GM12878 (cell line): ENCODE results near the gene SCN5A. TPM values are rescaled to one million over a fixed set of nuclear protein-coding genes. Genes with fewer than 3 reads are reported as not detected.

Experiments used
- ATAC-seq: fragments of 200-7000 bp; cut with Tn5 transposase; 3 replicates; pipeline ENCODE4 v1.9.1; 2020; ENCODE audit warnings: mild to moderate bottlenecking, moderate library complexity
- BruUV-seq: library from RNA; stranded (reverse); fragments of 400-500 nt; replicated peaks from 2 replicates; lab custom pipeline; 2021; lab: Mats Ljungman, UMichigan
- CTCF ChIA-PET: fragments of 300-600 bp; sonication (Branson Sonifier 250); formaldehyde crosslinking; extraction: SDS; loops from one replicate; lab custom pipeline; 2021; ENCODE audit warnings: inconsistent platforms; lab: Yijun Ruan, JAX
- POLR2A ChIA-PET: fragments of 350-600 bp; formaldehyde crosslinking; extraction: SDS; loops from one replicate; lab custom pipeline; 2021; ENCODE audit warnings: inconsistent platforms; lab: Charles Lee
- RAD21 ChIA-PET: fragments of 300-600 bp; sonication (Branson Sonifier 250); formaldehyde crosslinking; loops from one replicate; lab custom pipeline; 2023; ENCODE audit warnings: antibody characterized with exemption; ENCODE audit not compliant: unreplicated experiment; lab: Charles Lee
- SMC1A ChIA-PET: fragments of 300-600 bp; sonication (Branson Sonifier 250); formaldehyde crosslinking; loops from one replicate; lab custom pipeline; 2023; ENCODE audit not compliant: unreplicated experiment, uncharacterized antibody; lab: Charles Lee
- DNase-seq: peaks from one replicate; pipeline ENCODE4 v3.0.0-alpha.2; 2011; ENCODE audit warnings: low read depth, low spot score
- FAIRE-seq: peaks from 3 replicates; lab custom pipeline; 2011; peaks lifted over from hg19 to GRCh38; lab: Jason Lieb, UNC
- H2AFZ ChIP-seq: 2 replicates; pipeline ENCODE4 v1.6.0; 2011; ENCODE audit warnings: low read depth, low read length, control low read depth; ENCODE audit not compliant: control insufficient read depth
- H3K27ac ChIP-seq: 2 replicates; pipeline ENCODE4 v1.5.1; 2011; ENCODE audit warnings: control low read depth; ENCODE audit not compliant: control insufficient read depth, insufficient read depth
- H3K27me3 ChIP-seq, 2 experiments: replicated peaks in 1 of 2; 2 replicates each; pipeline versions ENCODE4 v1.6.0 to v1.6.1; 2011; ENCODE audit warnings: low read length in 1 of 2; ENCODE audit not compliant: control insufficient read depth in 2 of 2, insufficient read depth in 2 of 2
- H3K36me3 ChIP-seq, 2 experiments: 2 replicates each; pipeline ENCODE4 v1.5.1; 2011; ENCODE audit warnings: low read length in 1 of 2; ENCODE audit not compliant: control insufficient read depth in 2 of 2, insufficient read depth in 2 of 2
- H3K4me1 ChIP-seq: 2 replicates; pipeline ENCODE4 v1.6.1; 2011; ENCODE audit warnings: mild to moderate bottlenecking, low read length, moderate library complexity, mixed read lengths; ENCODE audit not compliant: control insufficient read depth, insufficient read depth
- H3K4me2 ChIP-seq: 2 replicates; pipeline ENCODE4 v1.6.0; 2011; ENCODE audit warnings: control low read depth; ENCODE audit not compliant: control insufficient read depth, insufficient read depth
- H3K4me3 ChIP-seq: fragments of 200-600 bp; sonication (generic); 2 replicates; pipeline ENCODE4 v1.5.1; 2016
- H3K79me2 ChIP-seq: 2 replicates; pipeline ENCODE4 v1.6.0; 2011; ENCODE audit warnings: low read length; ENCODE audit not compliant: control insufficient read depth, insufficient read depth
- H3K9ac ChIP-seq: 2 replicates; pipeline ENCODE4 v1.8.0; 2011; ENCODE audit warnings: low read length, control low read depth, mixed read lengths; ENCODE audit not compliant: control insufficient read depth, insufficient read depth
- H3K9me3 ChIP-seq: replicated peaks from 3 replicates; pipeline ENCODE4 v1.5.1; 2011; ENCODE audit warnings: mild to moderate bottlenecking, low read length; ENCODE audit not compliant: control insufficient read depth, insufficient read depth
- H4K20me1 ChIP-seq: 2 replicates; pipeline ENCODE4 v1.6.0; 2011; ENCODE audit not compliant: control insufficient read depth, insufficient read depth
- EP300 ChIP-seq, 2 experiments: fragments of 150-350 bp in 1 of 2; IDR thresholded peaks; 2 replicates each; pipeline ENCODE4 v1.6.1; 2011 to 2012; ENCODE audit warnings: low read depth in 2 of 2, low read length in 2 of 2, borderline replicate concordance in 1 of 2, improper control_type of control experiment in 1 of 2, inconsistent platforms in 1 of 2; ENCODE audit not compliant: control insufficient read depth in 1 of 2
- HSF1 ChIP-seq: fragments of 150-350 bp; IDR thresholded peaks from 2 replicates; pipeline ENCODE4 v1.6.1; 2014; ENCODE audit warnings: mild to moderate bottlenecking, low read depth, low read length
- SMAD1 ChIP-seq: fragments of 450-650 bp; IDR thresholded peaks from 2 replicates; pipeline ENCODE4 v1.6.1; 2018; ENCODE audit warnings: mild to moderate bottlenecking, low read depth; ENCODE audit not compliant: partially characterized antibody
- ZBTB4 ChIP-seq: fragments of 450-650 bp; formaldehyde crosslinking; IDR thresholded peaks from 2 replicates; pipeline ENCODE4 v1.4.0; 2022; ENCODE audit warnings: mild to moderate bottlenecking, moderate library complexity
- WGBS: methylation state at CpG from one replicate; pipeline ENCODE4 v1.1.6; 2016; ENCODE audit warnings: low lambda C conversion rate; ENCODE audit not compliant: insufficient replicate concordance, insufficient coverage; ENCODE audit errors: missing lambda C conversion rate; 5-methylcytosine and 5-hydroxymethylcytosine counted together
- in situ Hi-C: fragments of 300-500 bp; cut with MboI; formaldehyde crosslinking; loops from 9 replicates; pipeline ENCODE4 v1.14.3; 2018; ENCODE audit warnings: mixed read lengths
- intact Hi-C: fragments of 100-400 bp; cut with micrococcal nuclease; formaldehyde crosslinking; loops from one replicate; pipeline ENCODE4 v1.14.2; 2022; ENCODE audit not compliant: unreplicated experiment
- polyA plus RNA-seq, 11 experiments: library from polyadenylated mRNA; depleted of rRNA in 4 of 11; unstranded in 6 of 11; stranded (reverse) in 5 of 11; fragments of >200 nt; fragmentation: Nextera tagmentation in 4 of 11; fragmentation: Illumina TruSeq in 1 of 11; extraction: Ambion mirVana in 4 of 11; extraction: Trizol in 1 of 11; gene quantifications; 1 replicate in 1 of 11; 2 replicates in 10 of 11; pipeline versions ENCODE4 v1.2.1 to v1.2.3, GENCODE V29; 2011 to 2016; ENCODE audit warnings: inconsistent platforms in 2 of 11, missing spikeins in 2 of 11, low read depth in 1 of 11
- total RNA-seq, 4 experiments: library from RNA; depleted of rRNA in 3 of 4; stranded (reverse); fragments of >200 nt in 3 of 4; fragmentation: Illumina TruSeq in 1 of 4; extraction: Trizol in 1 of 4; gene quantifications; 2 replicates each; pipeline versions ENCODE4 v1.2.1 to v1.2.3, GENCODE V29; 2013 to 2021

The SCN5A gene
- total and polyA plus RNA-seq, 10 of the 15 experiments (the other 5 are each of a cell fraction or from before 2014, with no cell fraction given), result not detected

- peaks cover 0 to 1% of the 10 kb centered on the region in 2 experiments; a peak in 3 of 4 replicates for H3K27me3 ChIP-seq
- WGBS, result 21% methylated on average over 10 of the region's 10 CpGs
- H3K4me1 ChIP-seq, result no peaks in the 10 kb centered on the region
- TF ChIP-seq HSF1 (no peak), ZBTB4 (CRISPR knock-in tag) (no peak), EP300 (IDR thresholded peaks at IDR 0.05; ENCODE audit: borderline replicate concordance in 1 of 2, control insufficient read depth in 1 of 2, low read depth in 2 of 2, low read length in 2 of 2) (no peak), SMAD1 (no peak)
- ChIA-PET RAD21 (no interaction called here), POLR2A (no interaction called here), CTCF (no interaction called here), SMC1A (no interaction called here)
- H3K4me3 ChIP-seq, result no peak overlapping the region
- no peak for FAIRE-seq
- no peak overlapping the region for H3K27ac ChIP-seq
- intact Hi-C loops (no loop called here), in situ Hi-C loops (no loop called here)
- no TSS peak for BruUV-seq
- no peak overlapping the region for H3K9ac ChIP-seq
- H2AFZ ChIP-seq, result no peak overlapping the region
- no peak overlapping the region for H3K4me2 ChIP-seq
- H3K79me2 ChIP-seq, result no peaks in the 10 kb centered on the region
- no peaks in the 10 kb centered on the region for H4K20me1 ChIP-seq
- no peak for DNase-seq
- no peaks in the 10 kb centered on the region for H3K36me3 ChIP-seq
- ATAC-seq, result no peak
- H3K9me3 ChIP-seq, result no peaks in the 10 kb centered on the region
Observed at GRCh38 chr3:38588371-38588971, 61.0 kb downstream of the SCN5A start.
